SK-N-SH (cell line): ENCODE measurements around the gene HECW1. TPM values are rescaled to one million over a fixed set of nuclear protein-coding genes. Genes with fewer than 3 reads are reported as not detected.

ENCODE experiments used
- CTCF ChIA-PET: fragments of 300-600, 350-600 bp; formaldehyde crosslinking; extraction: SDS; loops from one replicate; lab custom pipeline; 2021; lab: Yijun Ruan, JAX
- POLR2A ChIA-PET: fragments of 350-600 bp; sonication (Branson Sonifier 250); formaldehyde crosslinking; extraction: SDS; loops from one replicate; lab custom pipeline; 2020; ENCODE audit warnings: antibody characterized with exemption, inconsistent platforms; lab: Yijun Ruan, JAX
- DNase-seq: peaks from one replicate; pipeline ENCODE4 v3.0.0; 2012
- H2AFZ ChIP-seq: fragments of 200-600 bp; sonication (generic); 2 replicates; pipeline ENCODE4 v1.8.1; 2016; ENCODE audit warnings: antibody characterized with exemption, mild to moderate bottlenecking, low read depth
- H3F3A ChIP-seq: fragments of 200-600 bp; sonication (generic); replicated peaks from 2 replicates; pipeline ENCODE3; 2016; ENCODE audit warnings: antibody characterized with exemption, mild to moderate bottlenecking; ENCODE audit not compliant: insufficient read depth
- H3K27ac ChIP-seq, 2 experiments: fragments of 200-500 bp in 1 of 2; fragments of 200-600 bp in 1 of 2; sonication (Bioruptor generic) in 1 of 2; sonication (generic), shearing (Covaris generic) in 1 of 2; 2 replicates each; pipeline versions ENCODE4 v1.5.1 to v1.6.1; 2014 to 2016; ENCODE audit warnings: low read depth in 2 of 2, inconsistent platforms in 1 of 2, low read length in 1 of 2, mild to moderate bottlenecking in 1 of 2, mixed read lengths in 1 of 2
- H3K27me3 ChIP-seq: fragments of 200-600 bp; sonication (generic), shearing (Covaris generic); 2 replicates; pipeline ENCODE4 v1.6.1; 2016; ENCODE audit warnings: mixed run types; ENCODE audit not compliant: insufficient read depth
- H3K36me3 ChIP-seq, 2 experiments: fragments of 200-500 bp in 1 of 2; fragments of 200-600 bp in 1 of 2; sonication (Bioruptor generic) in 1 of 2; sonication (generic) in 1 of 2; replicated peaks in 1 of 2; 2 replicates each; pipeline versions ENCODE3 to v1.5.1; 2014 to 2016; ENCODE audit warnings: low read length in 1 of 2, mild to moderate bottlenecking in 1 of 2; ENCODE audit not compliant: insufficient read depth in 2 of 2, control insufficient read depth in 1 of 2
- H3K4me1 ChIP-seq, 2 experiments: fragments of 200-500 bp in 1 of 2; fragments of 200-600 bp in 1 of 2; sonication (Bioruptor generic) in 1 of 2; sonication (generic), shearing (Covaris generic) in 1 of 2; 2 replicates each; pipeline versions ENCODE4 v1.5.1 to v1.6.1; 2014 to 2016; ENCODE audit warnings: low read depth in 1 of 2, low read length in 1 of 2, mixed run types in 1 of 2; ENCODE audit not compliant: insufficient read depth in 2 of 2, control insufficient read depth in 1 of 2
- H3K4me2 ChIP-seq: fragments of 200-600 bp; sonication (generic), shearing (Covaris generic); 2 replicates; pipeline ENCODE4 v1.6.1; 2017; ENCODE audit warnings: mixed run types
- H3K4me3 ChIP-seq, 2 experiments: fragments of 200-500 bp in 1 of 2; fragments of 200-600 bp in 1 of 2; sonication (Bioruptor generic) in 1 of 2; sonication (generic), shearing (Covaris generic) in 1 of 2; 2 replicates each; pipeline versions ENCODE4 v1.5.1 to v1.8.1; 2014 to 2016; ENCODE audit warnings: low read depth in 2 of 2, inconsistent platforms in 1 of 2, low read length in 1 of 2, mild to moderate bottlenecking in 1 of 2, mixed read lengths in 1 of 2, moderate library complexity in 1 of 2
- H3K79me2 ChIP-seq: fragments of 200-600 bp; sonication (generic); 2 replicates; pipeline ENCODE4 v1.8.1; 2017; ENCODE audit warnings: mild to moderate bottlenecking; ENCODE audit not compliant: insufficient read depth
- H3K9ac ChIP-seq: fragments of 200-600 bp; sonication (generic); 2 replicates; pipeline ENCODE4 v1.6.1; 2017; ENCODE audit warnings: mixed run types
- H3K9me2 ChIP-seq: fragments of 200-600 bp; sonication (generic); 2 replicates; pipeline ENCODE4 v1.6.1; 2017; ENCODE audit warnings: mixed run types
- H3K9me3 ChIP-seq: fragments of 200-600 bp; sonication (generic); 2 replicates; pipeline ENCODE4 v1.6.1; 2017; ENCODE audit warnings: mixed run types, mild to moderate bottlenecking, moderate library complexity
- H4K20me1 ChIP-seq: fragments of 200-600 bp; sonication (generic); 2 replicates; pipeline ENCODE4 v1.6.1; 2017; ENCODE audit warnings: mild to moderate bottlenecking, mixed run types; ENCODE audit not compliant: insufficient read depth
- CHD2 ChIP-seq: fragments of 150-350 bp; IDR thresholded peaks from 2 replicates; pipeline ENCODE4 v1.6.1; 2018; ENCODE audit warnings: low read length; ENCODE audit not compliant: partially characterized antibody
- ELF1 ChIP-seq: IDR thresholded peaks from 2 replicates; pipeline ENCODE4 v1.4.0; 2012
- EP300 ChIP-seq, 2 experiments: IDR thresholded peaks; 2 replicates each; pipeline versions ENCODE4 v1.4.0 to v1.6.1; 2012; ENCODE audit warnings: borderline replicate concordance in 1 of 2, low read depth in 1 of 2, low read length in 1 of 2
- EZH2phosphoT487 ChIP-seq: fragments of 200-600 bp; sonication (generic); IDR thresholded peaks from 2 replicates; pipeline ENCODE4 v1.6.1; 2017; ENCODE audit warnings: low read depth, mixed run types, mild to moderate bottlenecking, antibody characterized with exemption, moderate library complexity, borderline replicate concordance
- FOSL2 ChIP-seq: IDR thresholded peaks from 2 replicates; pipeline ENCODE4 v1.4.0; 2012; ENCODE audit warnings: low read depth, mild to moderate bottlenecking, moderate library complexity, borderline replicate concordance
- FOXJ3 ChIP-seq: sonication (generic); formaldehyde crosslinking; IDR thresholded peaks from 2 replicates; pipeline ENCODE4 v1.5.1; 2020; ENCODE audit warnings: mild to moderate bottlenecking, missing genetic modification reagents
- FOXM1 ChIP-seq: IDR thresholded peaks from 2 replicates; pipeline ENCODE4 v1.4.0; 2012; ENCODE audit warnings: low read depth, mild to moderate bottlenecking
- GABPA ChIP-seq: IDR thresholded peaks from 2 replicates; pipeline ENCODE4 v1.4.0; 2012; ENCODE audit warnings: low read depth, mild to moderate bottlenecking
- IRF3 ChIP-seq: fragments of 150-350 bp; IDR thresholded peaks from 2 replicates; pipeline ENCODE4 v1.6.1; 2016; ENCODE audit warnings: mild to moderate bottlenecking, low read depth, low read length
- JUND ChIP-seq: IDR thresholded peaks from 2 replicates; pipeline ENCODE4 v1.4.0; 2012
- MEF2A ChIP-seq: IDR thresholded peaks from 2 replicates; pipeline ENCODE4 v1.4.0; 2012; ENCODE audit warnings: low read depth, borderline replicate concordance
- PBX3 ChIP-seq: IDR thresholded peaks from 2 replicates; pipeline ENCODE4; 2012
- POLR2AphosphoS5 ChIP-seq: IDR thresholded peaks from 2 replicates; pipeline ENCODE4 v1.6.1; 2012; ENCODE audit warnings: low read depth, low read length
- SIN3A ChIP-seq: IDR thresholded peaks from 2 replicates; pipeline ENCODE4 v1.6.1; 2012; ENCODE audit warnings: low read depth, mild to moderate bottlenecking, low read length, moderate library complexity, borderline replicate concordance
- SMC3 ChIP-seq: IDR thresholded peaks from 2 replicates; pipeline ENCODE4 v1.6.1; 2012; ENCODE audit warnings: low read depth, low read length, improper control_type of control experiment
- TCF12 ChIP-seq: IDR thresholded peaks from 2 replicates; pipeline ENCODE4 v1.4.0; 2012
- YY1 ChIP-seq: IDR thresholded peaks from 2 replicates; pipeline ENCODE4 v1.4.0; 2012; ENCODE audit warnings: low read depth, mild to moderate bottlenecking
- ZBTB33 ChIP-seq: IDR thresholded peaks from 2 replicates; pipeline ENCODE4 v1.4.0; 2012; ENCODE audit warnings: low read depth, borderline replicate concordance
- WGBS: methylation state at CpG from one replicate; pipeline ENCODE4 v1.1.6; 2017; ENCODE audit warnings: low lambda C conversion rate; 5-methylcytosine and 5-hydroxymethylcytosine counted together
- polyA plus RNA-seq, 3 experiments: library from polyadenylated mRNA; depleted of rRNA; stranded (reverse); fragments of >200 nt; gene quantifications; 2 replicates each; pipeline ENCODE4 v1.2.3, GENCODE V29; 2012

Gene HECW1
- polyA plus RNA-seq, 1 of the 3 experiments (the other 2 are of a cell fraction) = not detected

- DNase-seq = no peak
- WGBS = 85% methylated on average over 4 of the region's 4 CpGs
Observed at GRCh38 chr7:43480581-43480980, 368.1 kb downstream of the HECW1 start.

GRCh38 chr7:43481902-43482678, 369.6 kb downstream of the HECW1 start:
- no peak overlapping the region for H2AFZ ChIP-seq
- no peak overlapping the region for H3K9ac ChIP-seq
- H3K4me3 ChIP-seq = no peak overlapping the region
- no peaks in the 10 kb centered on the region for H3K9me2 ChIP-seq
- peaks cover 2% of the 10 kb centered on the region; the same call in 1 of the 2 replicates for H3K27me3 ChIP-seq
- no peak overlapping the region for H3K4me2 ChIP-seq
- H3K36me3 ChIP-seq = no peaks in the 10 kb centered on the region
- no peaks in the 10 kb centered on the region; the same call in 1 of the 2 replicates for H4K20me1 ChIP-seq
- H3F3A ChIP-seq = peaks cover 10% of the 10 kb centered on the region
- WGBS = 69% methylated on average over 8 of the region's 8 CpGs
- no peak for DNase-seq
- H3K27ac ChIP-seq = no peak overlapping the region
- ChIA-PET POLR2A (no interaction called here), CTCF (interaction anchor here (0.7 to 3.4 kb wide), 4 partner anchors 26 to 101 kb away, joined by 3 to 14 read pairs (median 8); partner anchors contain the start of gene STK17A)
- H3K9me3 ChIP-seq = no peaks in the 10 kb centered on the region
- H3K4me1 ChIP-seq = no peaks in the 10 kb centered on the region; a peak in 1 of 4 replicates
- no peaks in the 10 kb centered on the region for H3K79me2 ChIP-seq
- TF ChIP-seq POLR2AphosphoS5 (no peak), SIN3A (no peak), FOXM1 (no peak), CHD2 (no peak), EP300 (IDR thresholded peaks at IDR 0.05; ENCODE audit: borderline replicate concordance in 1 of 2, low read depth in 1 of 2, low read length in 1 of 2) (no peak), FOXJ3 (CRISPR knock-in tag) (no peak), JUND (peak; percentile 62), FOSL2 (peak; percentile 65), ELF1 (no peak), MEF2A (no peak), IRF3 (no peak), SMC3 (no peak), GABPA (no peak), TCF12 (0 out of 2 replicates have a peak, but pooled peaks have one; percentile 59), PBX3 (peak; percentile 66)

More at GRCh38 chr7:43480581-43480980, 368.1 kb downstream of the HECW1 start:
- Histone ChIP-seq H3F3A (peaks cover 10% of the 10 kb centered on the region), H3K27me3 (no peaks in the 10 kb centered on the region), H3K4me3 (no peak overlapping the region), H3K9me3 (no peaks in the 10 kb centered on the region), H3K27ac (no peak overlapping the region), H2AFZ (no peak overlapping the region), H3K36me3 (no peaks in the 10 kb centered on the region), H3K4me1 (no peaks in the 10 kb centered on the region; a peak in 1 of 4 replicates), H3K79me2 (no peaks in the 10 kb centered on the region), H4K20me1 (no peaks in the 10 kb centered on the region; the same call in 1 of the 2 replicates), H3K9ac (no peak overlapping the region), H3K4me2 (no peak overlapping the region), H3K9me2 (no peaks in the 10 kb centered on the region)
- TF ChIP-seq CHD2 (no peak), GABPA (no peak), YY1 (no peak), FOSL2 (no peak), ZBTB33 (no peak), TCF12 (no peak), EZH2phosphoT487 (no peak)
- ChIA-PET CTCF (interaction anchor here (0.7 to 3.4 kb wide), 5 partner anchors 19 to 220 kb away, joined by 3 to 14 read pairs (median 4); partner anchors contain the start of gene STK17A), POLR2A (no interaction called here)
